Glomerular visceral epithelial cell (primary cell): ENCODE data around the gene SNAPC3.
A peak's percentile ranks its signal among the peaks of the same experiment; 100 is the strongest.
"Not testable (repeated sequence)": the region's sequence is repeated elsewhere in the genome, so short reads cannot be mapped to it uniquely, and the experiment has no call there.

ENCODE experiments used
- DNase-seq: peaks from one replicate; pipeline ENCODE4 v3.0.0-alpha.2; 2016; ENCODE audit errors: extremely low spot score

Gene SNAPC3

DNA sequence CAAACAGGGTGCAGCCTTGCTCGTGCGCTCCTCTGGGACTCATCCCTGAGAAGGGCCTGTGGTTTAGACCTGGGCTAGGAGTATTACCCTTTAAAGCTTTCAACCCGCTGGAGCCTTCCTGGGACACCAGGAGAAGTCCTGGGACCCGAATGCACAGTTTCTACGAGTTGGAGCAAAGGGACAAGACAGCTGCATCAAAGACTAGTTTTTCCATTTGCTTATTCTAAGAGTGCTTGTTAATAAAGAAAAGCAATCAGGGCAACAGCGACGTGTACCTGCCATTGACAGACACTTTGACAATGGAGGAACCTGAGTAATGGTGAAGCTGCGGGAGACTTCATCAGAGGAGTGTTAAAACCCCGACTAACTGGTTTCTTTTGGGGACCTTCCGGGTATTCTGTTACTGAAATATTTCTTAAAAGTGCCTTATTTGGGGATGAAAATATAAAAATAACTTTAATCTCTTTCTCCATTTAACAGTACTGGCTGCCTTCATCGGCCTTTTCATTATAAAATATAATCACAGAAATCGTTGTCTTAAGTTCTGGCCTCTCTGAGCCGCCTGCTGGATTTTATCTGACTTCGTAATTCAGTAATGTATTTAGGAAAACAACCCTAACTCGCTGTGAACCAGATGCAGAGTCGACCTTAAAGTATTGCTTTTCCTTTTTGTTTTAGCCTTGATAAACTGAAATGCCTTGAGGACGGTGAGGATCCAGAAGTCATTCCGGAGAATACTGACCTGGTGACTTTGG is 732 bp downstream of the SNAPC3 start:
- peak; percentile 15 for DNase-seq

DNA sequence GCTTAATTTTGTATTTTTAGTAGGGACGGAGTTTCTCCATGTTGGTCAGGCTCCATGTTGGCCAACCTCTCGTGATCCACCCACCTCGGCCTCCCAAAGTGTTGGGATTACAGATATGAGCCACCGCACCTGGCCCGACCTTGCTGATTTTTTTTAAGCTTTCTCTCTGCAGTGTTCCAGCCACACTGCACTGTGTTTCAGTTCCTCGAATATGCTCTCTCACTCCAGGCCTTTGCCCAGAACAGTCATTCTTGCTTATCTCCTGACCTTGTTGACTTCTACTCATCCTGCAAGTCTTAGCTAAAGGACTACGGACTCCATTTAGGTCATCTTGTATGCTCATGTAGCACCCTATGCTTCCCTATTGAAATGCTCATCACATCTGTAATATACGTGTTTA is 3.3 kb downstream of the SNAPC3 start:
- DNase-seq, result no peak

DNA sequence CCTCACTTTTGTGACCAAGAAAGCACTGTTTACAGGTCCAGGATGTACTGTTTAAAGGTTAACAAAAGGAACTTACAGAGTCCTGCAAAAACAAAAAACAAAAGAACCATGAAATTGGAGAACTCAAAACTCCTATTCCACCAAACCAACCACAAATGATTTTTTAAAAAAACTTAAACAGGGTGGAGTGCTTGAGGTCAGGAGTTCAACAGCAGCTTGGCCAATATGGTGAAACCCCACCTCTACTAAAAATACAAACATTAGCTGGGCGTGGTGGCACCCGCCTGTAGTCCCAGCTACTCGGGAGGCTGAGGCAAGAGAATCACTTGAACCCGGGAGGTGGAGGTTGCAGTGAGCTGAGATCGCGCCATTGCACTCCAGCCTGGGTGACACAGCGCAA is 5.0 kb downstream of the SNAPC3 start:
- DNase-seq, result not testable (repeated sequence)

DNA sequence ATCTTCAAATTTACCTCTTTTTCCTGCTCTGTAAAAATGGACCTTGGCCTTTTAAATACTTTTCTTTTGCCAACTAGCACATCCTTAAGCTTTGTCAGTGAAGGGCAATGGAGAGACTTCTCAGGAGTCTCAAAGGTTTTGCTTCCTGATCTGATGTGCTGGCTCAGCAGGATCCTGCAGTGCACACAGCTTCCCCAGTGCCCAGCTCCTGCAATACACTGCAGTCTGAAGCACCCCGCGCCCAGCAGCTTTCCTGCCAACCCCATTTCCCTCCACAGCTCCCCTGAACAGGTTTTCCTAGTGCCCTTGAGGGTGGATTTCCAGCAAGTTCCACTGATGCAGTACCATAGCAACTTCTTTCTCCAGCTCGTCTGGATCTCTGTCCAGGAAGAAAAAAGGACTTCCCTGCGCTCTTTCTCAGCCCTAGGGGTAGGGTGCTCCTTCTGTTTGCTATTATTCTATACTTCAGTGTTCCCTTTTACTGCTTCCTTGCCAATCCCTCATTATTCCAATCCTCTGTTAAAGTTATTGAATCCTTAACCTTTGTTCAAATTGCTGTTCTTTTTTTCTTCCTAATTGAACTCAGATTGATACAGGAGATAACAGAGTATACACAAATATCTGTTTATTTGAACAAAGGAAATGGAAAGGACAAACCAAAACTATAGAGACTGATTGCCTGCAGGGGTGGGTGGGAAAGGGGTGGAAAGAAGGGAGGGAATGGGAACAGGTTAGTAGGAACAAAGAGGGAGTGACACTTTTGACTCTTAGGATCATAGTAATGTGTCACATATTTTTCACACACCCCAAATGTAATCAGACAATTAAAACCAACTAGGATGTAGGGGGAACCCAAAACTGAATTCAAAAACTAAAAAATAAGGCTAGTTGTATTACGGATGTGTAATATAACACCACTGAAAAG is 8.5 kb downstream of the SNAPC3 start:
- DNase-seq, result no peak

DNA sequence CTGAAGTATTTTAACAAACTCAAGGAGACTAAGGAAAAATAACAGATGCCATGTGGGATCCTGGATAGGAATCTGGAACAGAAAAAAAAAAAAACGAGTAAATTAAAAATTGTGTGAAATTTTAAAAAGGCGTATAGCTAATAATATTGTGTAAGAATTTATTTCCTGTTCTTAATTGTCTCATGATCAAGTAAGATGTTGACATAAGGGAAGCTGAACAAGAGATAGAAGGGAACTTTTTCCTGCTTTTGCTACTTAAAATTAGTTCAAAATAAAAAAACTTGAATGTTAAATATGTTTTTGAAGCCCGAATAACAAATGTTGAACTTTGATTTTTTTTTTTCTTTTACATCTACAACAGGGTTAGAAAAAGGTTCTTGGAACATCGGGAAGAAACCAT is 10.5 kb downstream of the SNAPC3 start:
- DNase-seq, result no peak

DNA sequence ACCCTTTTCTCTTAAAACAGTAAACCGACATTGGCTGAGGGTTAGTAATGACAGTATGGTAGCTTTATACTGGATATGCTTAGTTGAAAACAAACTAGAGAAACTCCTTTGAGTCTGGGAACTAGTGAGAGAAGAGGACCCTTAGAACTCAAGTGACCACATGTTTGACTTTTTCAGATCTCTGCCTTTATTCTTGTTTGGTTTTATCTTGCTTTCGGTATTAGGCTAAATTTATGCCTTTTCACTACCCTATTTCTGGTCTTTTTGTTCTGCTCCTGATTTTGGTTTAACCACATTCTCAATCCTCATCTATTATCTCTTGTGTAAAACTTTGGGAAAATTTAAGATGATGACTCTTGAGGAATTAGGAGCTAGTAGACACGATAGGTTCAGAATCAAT is 11.0 kb downstream of the SNAPC3 start:
- DNase-seq, result no peak

DNA sequence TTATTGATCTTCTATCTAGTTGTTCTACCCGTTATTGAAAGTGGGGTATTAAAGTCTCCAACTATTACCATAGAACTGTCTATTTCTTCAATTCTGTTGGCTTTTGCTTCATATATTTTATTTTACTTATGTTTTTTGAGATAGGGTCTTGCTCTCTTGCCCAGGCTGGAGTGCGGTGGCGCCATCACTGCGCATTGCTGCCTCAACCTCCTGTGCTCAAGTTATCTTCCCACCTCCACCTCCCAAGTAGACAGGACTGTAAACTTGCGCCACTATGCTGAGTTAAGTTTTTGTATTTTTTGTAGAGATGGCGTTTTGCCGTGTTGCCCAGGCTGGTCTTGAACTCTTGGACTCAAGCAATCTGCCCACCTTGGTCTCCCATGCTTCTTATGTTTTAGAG is 16.2 kb downstream of the SNAPC3 start:
- no peak for DNase-seq

DNA sequence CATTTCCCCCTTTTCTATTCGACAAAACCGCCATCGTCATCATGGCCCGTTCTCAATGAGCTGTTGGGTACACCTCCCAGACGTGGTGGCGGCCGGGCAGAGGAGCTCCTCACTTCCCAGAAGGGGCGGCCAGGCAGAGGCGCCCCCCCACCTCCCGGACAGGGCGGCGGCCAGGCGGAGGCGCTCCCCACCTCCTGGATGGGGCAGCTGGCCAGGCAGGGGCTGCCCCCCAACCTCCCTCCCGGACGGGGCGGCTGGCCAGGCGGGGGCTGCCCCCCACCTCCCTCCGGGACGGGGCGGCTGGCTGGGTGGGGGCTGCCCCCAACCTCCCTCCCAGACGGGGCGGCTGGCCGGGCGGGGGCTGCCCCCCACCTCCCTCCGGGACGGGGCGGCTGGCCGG is 19.2 kb downstream of the SNAPC3 start:
- not testable (repeated sequence) for DNase-seq

DNA sequence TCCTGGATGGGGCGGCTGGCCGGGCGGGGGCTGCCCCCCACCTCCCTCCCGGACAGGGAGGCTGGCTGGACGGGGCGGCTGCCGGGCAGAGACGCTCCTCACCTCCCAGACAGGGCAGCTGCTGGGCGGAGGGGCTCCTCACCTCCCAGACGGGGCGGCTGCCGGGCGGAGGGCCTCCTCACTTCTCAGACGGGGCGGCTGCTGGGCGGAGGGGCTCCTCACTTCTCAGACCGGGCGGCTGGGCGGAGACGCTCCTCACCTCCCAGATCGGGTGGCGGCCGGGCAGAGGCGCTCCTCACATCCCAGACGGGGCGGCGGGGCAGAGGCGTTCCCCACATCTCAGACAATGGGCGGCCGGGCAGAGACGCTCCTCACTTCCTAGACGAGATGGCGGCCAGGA is 19.6 kb downstream of the SNAPC3 start:
- not testable (repeated sequence) for DNase-seq

DNA sequence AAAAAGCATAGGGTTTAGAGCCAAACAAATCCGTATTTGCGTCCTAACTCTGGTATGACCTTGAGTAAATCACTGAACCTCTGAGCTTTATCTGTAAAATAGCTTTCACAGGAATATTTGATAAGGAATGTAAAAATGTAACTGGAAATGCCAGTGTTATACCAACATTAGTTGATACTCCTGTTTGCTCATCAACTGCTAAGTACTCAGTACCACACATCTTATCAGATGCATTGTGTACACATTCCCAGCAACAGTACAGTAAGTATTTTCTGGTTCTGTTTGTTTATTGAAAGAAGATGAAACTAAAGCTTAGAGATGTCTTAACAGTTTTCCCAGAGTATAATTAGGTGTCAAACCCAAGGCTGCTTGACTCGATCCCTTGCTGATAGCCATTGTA is 21.5 kb downstream of the SNAPC3 start:
- no peak for DNase-seq

DNA sequence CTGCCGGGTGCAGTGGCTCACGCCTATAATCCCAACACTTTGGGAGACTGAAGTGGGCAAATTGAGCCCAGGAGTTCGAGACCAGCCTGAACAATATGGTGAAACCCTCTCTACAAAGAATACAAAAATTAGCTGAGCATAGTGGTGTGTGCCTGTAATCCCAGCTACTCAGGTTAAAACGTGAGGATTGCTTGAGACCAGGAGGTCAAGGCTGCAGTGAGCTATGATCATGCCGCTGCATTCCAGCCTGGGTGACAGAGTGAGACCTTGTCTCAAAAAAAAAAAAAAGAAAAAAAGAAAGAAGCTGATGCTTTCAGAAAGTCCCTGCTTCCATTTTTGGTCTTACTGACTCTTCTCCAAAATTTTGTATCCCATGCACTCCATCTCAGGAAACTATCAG is 31.3 kb downstream of the SNAPC3 start:
- DNase-seq, result no peak

DNA sequence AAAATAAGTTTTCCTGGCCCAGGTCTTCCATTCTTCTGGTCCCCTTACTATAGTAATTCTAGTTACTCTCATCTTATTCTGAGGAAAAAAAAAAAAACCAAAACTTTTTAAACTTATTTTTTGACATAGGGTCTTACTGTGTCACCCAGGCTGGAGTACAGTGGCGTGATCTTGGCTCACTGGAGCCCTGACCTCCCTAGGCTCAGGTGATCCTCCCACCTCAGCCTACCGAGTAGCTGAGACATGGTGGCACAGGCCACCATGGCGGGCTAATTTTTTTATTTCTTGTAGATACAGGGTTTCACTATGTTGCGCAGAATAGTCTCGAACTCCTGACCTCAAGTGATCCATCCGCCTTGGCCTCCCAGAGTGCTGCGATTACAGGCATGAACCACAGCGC is 38.4 kb downstream of the SNAPC3 start:
- no peak for DNase-seq

DNA sequence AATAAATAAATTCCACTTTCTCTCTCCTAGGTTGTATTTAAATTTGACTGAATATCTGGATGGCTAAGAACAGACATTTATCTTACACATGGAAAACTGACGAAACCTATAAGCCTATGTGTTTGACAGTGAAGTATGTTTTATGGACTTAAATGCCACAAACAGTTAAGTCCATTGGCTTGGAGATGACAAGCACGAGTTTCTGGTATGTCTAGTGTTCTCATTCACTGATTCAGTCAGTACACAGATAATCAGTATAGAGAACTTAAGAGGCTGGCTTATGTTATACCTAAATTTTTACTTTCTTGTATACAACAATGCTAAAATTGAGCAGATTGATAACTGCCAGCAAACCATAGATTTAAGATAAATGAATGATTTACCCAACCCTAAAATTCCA is 38.9 kb downstream of the SNAPC3 start:
- no peak for DNase-seq

DNA sequence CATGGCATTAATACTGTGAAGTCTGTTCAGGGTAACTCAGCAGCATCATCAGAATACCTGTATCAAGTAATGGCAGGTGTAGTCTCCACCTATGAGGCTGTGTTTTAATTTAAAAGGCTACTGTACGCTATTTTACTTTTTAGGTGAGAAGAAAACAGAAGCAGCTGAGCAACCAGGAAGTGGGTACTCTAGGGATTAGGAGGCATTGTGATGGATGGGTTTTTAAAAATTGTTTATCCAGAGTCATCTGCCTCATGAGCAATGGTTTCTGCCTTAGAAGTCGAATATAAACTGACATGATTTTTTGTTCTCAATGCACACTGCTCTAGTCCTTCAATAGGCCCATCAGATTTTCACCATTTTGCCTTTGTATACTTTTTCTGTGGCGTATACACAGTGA is 45.5 kb downstream of the SNAPC3 start:
- DNase-seq, result no peak

DNA sequence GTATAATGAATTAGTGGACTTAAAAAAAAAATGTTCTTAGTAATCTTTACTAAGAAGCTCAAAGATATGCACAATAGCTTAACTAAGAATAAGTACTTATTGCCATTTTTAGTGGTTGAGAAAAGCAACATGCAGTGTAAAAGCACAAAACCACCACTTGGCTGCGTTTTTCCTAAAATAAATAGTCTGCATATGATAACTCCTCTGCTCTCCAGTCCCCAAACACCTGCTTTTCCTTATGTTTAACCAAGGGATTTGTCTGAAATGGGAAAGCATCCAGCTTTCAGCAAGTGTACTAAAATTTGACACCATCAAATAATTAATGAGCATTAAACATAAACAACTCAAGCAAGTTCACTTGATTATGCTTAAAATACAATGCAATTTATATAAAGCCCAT is 46.7 kb downstream of the SNAPC3 start:
- DNase-seq, result no peak

DNA sequence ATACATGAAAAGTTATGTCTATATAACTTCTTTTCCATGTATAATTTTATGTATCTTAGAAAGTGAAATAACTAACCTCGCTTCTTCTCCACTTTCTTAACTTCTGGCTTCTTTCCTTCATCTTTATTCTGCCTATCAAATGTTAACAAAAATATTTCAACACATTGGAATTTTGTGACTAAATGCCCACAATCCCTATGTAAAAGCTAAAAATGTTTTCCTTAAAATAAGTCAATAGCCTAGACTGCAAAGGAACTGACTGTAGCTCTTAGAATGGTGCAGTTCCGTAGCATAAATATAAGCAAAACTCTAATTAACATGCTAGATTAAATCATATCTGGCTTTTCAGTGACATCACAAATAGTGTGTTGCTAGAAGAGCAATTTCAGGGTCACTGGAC is 47.2 kb downstream of the SNAPC3 start:
- no peak for DNase-seq

DNA sequence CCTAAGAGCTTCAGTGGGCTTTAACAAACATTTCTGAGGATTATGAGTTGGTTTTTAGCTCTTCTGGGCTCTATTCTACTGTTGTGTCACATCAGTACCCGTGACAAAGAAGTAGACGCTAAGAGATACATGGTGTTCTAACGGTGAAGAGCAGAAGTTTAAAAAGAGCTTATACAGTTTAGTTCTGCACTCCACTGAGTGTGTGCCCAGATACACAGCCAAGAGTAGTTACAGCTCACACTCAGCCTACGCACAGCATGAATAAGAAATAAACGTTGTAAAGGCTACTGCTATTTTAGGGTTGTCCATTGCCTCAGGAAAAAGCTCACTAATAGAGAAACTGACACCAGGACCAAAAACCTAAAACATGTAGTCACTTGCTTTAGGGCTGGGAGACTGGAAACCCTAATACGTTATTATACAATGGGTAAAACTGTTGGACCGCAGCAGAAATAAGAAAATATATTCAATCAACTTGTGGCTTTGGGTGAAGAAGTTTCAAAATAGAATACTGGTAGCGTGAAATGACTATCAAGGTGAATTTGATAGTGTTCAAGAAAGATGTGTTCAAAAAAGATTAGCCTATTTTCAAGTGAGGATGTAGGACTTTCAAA is 53.4 kb downstream of the SNAPC3 start:
- DNase-seq, result no peak

DNA sequence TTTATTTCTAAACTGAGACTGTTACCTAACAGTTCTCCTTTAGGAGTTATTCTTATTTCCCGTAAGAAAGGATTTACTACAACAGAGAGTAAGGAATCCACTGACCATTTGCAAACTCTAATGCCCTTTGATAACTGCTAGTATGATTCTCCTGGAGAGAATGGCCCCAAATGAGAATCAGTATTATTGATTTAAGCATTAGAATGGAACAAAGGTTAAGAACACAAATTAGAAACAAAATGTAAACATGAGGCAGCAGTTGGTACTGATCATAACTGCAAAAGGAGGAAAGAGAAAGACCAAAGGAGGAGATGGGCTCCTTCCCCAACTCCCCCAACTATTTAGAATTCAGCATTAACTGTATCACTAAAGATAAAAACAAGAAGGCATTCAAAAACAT is 57.4 kb downstream of the SNAPC3 start:
- no peak for DNase-seq

DNA sequence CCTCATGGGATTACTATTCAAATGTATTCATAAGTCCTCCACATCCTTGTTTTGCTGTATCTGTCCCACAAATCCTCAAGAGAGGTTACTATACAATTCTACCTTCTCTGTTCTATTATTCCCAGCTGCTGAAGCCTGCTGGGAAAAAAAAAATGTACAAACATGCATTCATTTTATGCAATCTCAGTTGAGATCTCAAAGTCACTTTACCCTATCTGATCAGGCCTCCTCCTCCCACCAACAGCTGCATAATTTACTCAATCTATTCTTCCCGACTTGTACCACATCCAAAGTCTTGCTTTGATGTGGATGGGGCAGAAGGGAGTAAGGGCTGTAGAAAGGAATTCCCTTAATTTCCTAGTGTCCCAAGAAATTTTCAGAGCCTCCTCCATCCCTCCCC is 59.5 kb downstream of the SNAPC3 start:
- no peak for DNase-seq

DNA sequence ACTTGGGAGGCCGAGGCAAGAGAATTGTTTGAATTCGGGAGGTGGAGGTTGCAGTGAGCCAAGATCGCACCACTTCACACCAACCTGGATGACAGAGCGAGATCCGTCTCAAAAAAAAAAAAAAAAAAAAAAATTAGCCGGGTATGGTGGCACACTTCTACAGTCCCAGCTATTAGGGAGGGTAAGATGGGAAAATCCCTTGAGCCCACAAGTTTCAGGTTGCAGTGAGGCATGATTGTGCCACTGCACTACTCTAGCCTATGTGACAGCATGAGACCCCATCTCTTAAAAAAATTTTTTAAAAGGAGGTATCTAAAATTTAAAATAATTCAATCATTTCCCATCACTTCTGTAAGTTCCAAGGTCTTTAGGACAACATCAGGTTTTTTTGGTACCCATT is 62.1 kb downstream of the SNAPC3 start:
- no peak for DNase-seq

DNA sequence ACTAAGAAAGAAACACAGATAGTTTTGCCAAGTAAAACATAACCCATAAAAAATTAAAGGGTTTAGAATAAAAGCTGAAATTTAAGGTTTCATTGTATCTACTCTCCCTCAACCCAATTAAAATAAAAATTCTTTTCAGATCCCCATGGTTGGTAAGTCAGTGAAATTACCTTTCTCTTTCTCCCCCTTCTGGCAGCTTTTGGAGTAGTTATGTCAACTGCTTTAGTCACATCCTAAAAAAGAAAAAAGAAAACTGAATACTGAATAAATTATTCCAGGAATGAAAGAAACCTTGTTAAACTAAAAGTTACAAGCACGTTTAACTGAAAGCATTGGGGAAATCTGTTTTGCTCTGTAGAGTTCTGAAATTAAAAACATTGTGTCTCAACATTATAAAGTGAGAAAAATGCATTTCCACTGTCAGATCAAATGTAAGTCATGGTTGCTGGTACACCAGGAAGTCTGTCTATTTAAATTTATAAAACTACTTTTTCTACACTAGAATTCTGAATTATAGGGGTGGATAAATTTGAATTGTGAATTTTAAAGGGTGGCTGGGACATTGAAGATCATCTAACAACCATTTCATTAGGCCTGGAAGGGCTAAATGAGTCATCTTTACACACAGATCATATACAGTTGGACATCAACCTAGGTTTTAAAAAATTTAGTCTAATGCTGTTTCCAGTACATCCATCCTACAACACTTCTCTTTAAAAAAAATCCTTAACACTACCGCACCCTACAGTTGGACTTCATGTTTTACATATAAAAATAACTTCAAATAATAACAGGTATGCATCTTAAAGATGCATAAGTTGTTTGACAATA is 63.4 kb downstream of the SNAPC3 start:
- peak; percentile 18 for DNase-seq

DNA sequence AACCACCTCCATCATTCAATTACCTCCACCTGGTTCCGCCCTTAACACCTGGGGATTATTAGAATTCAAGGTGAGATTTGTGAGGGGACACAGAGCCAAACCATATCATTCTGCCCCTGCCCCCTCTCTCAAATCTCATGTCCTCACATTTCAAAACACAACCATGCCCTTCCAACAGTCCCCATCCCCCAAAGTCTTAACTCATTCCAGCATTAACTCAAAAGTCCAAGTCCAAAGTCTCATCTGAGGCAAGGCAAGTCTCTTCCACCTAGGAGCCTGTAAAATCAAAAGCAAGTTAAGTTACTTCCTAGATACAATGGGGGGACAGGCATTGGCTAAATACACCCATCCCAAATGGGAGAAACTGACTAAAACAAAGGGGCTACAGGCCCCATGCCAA is 69.3 kb downstream of the SNAPC3 start:
- no peak for DNase-seq
